ENCODE results near the gene IL13.
"Not testable (repeated sequence)": the region's sequence is repeated elsewhere in the genome, so short reads cannot be mapped to it uniquely, and the experiment has no call there.

IL13 gene

DNA sequence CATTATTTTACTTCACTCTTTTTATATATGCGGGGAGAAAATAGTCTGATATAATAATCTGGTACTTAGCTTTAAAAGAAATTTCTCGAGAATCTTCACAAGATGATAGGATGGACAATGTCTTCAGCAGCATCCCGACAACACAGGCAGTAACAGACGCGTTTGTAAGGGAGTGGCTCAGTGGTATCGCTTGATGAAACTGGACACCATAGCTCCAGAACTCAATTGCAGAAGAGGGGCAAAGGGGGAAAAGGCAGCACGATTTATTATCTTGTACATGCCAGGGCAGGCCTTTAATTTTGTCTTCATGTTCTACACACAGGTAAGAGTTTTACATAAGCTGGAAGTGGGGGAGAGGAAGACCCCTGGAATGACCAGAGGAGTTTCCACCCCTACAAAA, 31.5 kb downstream of the IL13 start:
- TF ChIP-seq, protein P1, sequence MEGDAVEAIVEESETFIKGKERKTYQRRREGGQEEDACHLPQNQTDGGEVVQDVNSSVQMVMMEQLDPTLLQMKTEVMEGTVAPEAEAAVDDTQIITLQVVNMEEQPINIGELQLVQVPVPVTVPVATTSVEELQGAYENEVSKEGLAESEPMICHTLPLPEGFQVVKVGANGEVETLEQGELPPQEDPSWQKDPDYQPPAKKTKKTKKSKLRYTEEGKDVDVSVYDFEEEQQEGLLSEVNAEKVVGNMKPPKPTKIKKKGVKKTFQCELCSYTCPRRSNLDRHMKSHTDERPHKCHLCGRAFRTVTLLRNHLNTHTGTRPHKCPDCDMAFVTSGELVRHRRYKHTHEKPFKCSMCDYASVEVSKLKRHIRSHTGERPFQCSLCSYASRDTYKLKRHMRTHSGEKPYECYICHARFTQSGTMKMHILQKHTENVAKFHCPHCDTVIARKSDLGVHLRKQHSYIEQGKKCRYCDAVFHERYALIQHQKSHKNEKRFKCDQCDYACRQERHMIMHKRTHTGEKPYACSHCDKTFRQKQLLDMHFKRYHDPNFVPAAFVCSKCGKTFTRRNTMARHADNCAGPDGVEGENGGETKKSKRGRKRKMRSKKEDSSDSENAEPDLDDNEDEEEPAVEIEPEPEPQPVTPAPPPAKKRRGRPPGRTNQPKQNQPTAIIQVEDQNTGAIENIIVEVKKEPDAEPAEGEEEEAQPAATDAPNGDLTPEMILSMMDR (IDR thresholded peaks at IDR 0.05) = no peak
- no peak overlapping the region for H3K4me3 ChIP-seq (ENCODE audit: low read depth, low read length)
- H3K27ac ChIP-seq = no peak overlapping the region
- no peaks in the 10 kb centered on the region for H3K4me1 ChIP-seq
- no peaks in the 10 kb centered on the region for H3K36me3 ChIP-seq (ENCODE audit: control insufficient read depth, insufficient read depth, low read length)
- no peaks in the 10 kb centered on the region for H3K27me3 ChIP-seq (ENCODE audit: control insufficient read depth, insufficient read depth, low read length)
- H3K79me2 ChIP-seq = no peaks in the 10 kb centered on the region
- no peaks in the 10 kb centered on the region for H3K9me3 ChIP-seq (ENCODE audit: control insufficient read depth, low read length)
- no peak overlapping the region for H3K4me2 ChIP-seq (ENCODE audit: low read length)
- H2AFZ ChIP-seq = no peak overlapping the region
- H3K9ac ChIP-seq = no peak overlapping the region

DNA sequence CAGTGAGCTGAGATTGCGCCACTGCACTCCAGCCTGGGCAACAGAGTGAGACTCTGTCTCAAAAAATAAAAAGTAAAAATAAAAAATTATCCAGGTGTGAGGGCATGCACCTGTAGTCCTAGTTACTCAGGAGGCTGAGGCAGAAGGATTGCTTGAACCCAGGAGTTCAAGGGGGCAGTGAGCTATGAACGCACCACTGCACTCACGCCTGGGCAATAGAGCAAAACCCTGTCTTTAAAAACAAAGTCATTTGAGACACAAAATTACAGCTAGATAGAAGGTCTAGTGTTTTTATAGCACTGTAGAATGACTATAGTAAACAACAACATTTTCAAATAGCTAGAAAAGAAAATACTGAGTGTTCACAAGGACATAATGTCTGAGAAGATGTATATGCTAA, 32.2 kb downstream of the IL13 start:
- Histone ChIP-seq H3K36me3 (ENCODE audit: control insufficient read depth, insufficient read depth, low read length) (no peaks in the 10 kb centered on the region), H3K9ac (no peak overlapping the region), H3K79me2 (no peaks in the 10 kb centered on the region), H3K27ac (no peak overlapping the region), H3K4me3 (ENCODE audit: low read depth, low read length) (no peak overlapping the region), H3K4me2 (ENCODE audit: low read length) (no peak overlapping the region), H2AFZ (no peak overlapping the region), H3K9me3 (ENCODE audit: control insufficient read depth, low read length) (no peaks in the 10 kb centered on the region), H3K4me1 (no peaks in the 10 kb centered on the region), H3K27me3 (ENCODE audit: control insufficient read depth, insufficient read depth, low read length) (no peaks in the 10 kb centered on the region)
- TF ChIP-seq, protein P1 (IDR thresholded peaks at IDR 0.05) = no peak

DNA sequence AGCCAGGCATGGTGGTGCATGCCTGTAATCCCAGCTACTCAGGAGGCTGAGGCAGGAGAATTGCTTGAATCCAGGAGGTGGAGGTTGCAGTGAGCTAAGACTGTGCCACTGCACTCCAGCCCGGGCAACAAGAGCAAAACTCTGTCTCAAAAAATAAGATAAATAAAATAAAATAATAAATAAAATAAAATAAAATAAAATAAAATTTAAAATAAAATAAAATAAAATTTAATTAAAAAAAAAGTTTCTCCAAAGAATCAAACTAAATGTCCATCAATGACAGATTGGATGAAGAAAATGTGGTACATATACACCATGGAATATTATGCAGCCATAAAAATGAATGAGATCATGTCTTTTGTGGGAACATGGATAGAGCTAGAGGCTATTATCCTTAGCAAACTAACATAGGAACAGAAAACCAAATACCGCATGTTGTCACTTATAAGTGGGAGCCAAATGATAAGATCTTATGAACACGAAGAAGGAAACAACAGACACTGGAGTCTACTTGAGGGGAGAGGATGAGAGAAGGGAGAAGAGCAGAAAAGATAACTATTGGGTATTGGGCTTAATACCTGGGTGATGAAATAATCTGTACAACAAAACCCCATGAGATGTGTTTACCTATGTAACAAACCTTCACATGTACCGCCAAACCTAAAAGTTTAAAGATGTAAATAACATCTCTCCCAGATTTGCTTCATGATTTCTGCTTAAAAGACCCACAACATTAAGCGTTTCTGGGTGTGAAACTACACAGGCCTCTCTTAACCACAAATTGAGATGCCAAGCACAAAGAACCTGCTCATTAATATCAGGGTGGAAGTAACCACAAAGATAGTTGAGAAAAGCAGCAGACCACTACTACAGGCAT, 34.0 kb downstream of the IL13 start:
- H3K9ac ChIP-seq; H3K4me3 ChIP-seq (ENCODE audit: low read depth, low read length); H3K27ac ChIP-seq; H3K79me2 ChIP-seq; H3K27me3 ChIP-seq (ENCODE audit: control insufficient read depth, insufficient read depth, low read length); H2AFZ ChIP-seq; H3K4me2 ChIP-seq (ENCODE audit: low read length); H3K4me1 ChIP-seq; H3K36me3 ChIP-seq (ENCODE audit: control insufficient read depth, insufficient read depth, low read length); H3K9me3 ChIP-seq (ENCODE audit: control insufficient read depth, low read length): not testable (repeated sequence)

DNA sequence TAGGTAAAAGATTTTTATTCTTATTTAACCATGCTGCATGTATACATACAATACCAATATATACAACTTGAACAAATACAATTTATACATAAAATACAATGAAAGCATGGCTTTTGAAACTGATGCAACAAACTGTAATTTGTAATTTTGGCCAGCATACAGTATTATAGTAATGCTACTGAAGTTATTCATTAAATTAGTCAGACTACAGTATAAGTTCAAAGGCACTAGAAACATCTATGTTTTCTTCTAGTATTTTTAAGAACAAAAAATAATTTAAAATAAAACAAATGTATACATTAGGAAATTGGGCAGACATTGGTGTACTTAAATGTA, 34.6 kb downstream of the IL13 start:
- no peak overlapping the region for H3K4me2 ChIP-seq (ENCODE audit: low read length)
- H3K27me3 ChIP-seq (ENCODE audit: control insufficient read depth, insufficient read depth, low read length) = no peaks in the 10 kb centered on the region
- H3K4me1 ChIP-seq = no peaks in the 10 kb centered on the region
- no peaks in the 10 kb centered on the region for H3K79me2 ChIP-seq
- TF ChIP-seq, protein P1 (IDR thresholded peaks at IDR 0.05) = no peak
- no peak overlapping the region for H3K9ac ChIP-seq
- H2AFZ ChIP-seq = no peak overlapping the region
- no peaks in the 10 kb centered on the region for H3K36me3 ChIP-seq (ENCODE audit: control insufficient read depth, insufficient read depth, low read length)
- no peak overlapping the region for H3K27ac ChIP-seq
- H3K4me3 ChIP-seq (ENCODE audit: low read depth, low read length) = no peak overlapping the region
- H3K9me3 ChIP-seq (ENCODE audit: control insufficient read depth, low read length) = no peaks in the 10 kb centered on the region

DNA sequence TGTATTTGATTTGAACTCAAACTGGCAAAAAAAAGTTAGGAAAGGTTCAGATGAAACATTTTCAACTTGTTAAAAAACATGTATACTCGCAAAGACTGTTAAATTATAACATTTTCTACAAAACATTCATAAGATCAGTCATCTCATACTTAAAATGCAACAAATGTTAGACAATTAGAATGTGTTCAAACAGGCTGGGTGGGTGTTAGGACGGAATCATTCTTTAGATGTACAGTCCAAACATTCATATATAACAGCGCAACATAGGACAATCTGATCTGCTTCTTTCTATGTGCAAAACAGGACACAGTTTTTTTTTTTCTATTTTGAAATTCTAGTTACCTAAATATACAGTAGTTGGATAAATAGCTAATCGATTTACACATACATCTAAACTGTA, 38.0 kb downstream of the IL13 start:
- no peak overlapping the region for H2AFZ ChIP-seq

More for the DNA sequence above, 38.0 kb downstream of the IL13 start:
- Histone ChIP-seq H3K79me2 (no peaks in the 10 kb centered on the region), H3K4me1 (no peaks in the 10 kb centered on the region), H3K4me3 (ENCODE audit: low read depth, low read length) (no peak overlapping the region), H3K27ac (no peak overlapping the region), H3K9ac (no peak overlapping the region), H3K9me3 (ENCODE audit: control insufficient read depth, low read length) (no peaks in the 10 kb centered on the region), H3K4me2 (ENCODE audit: low read length) (no peak overlapping the region), H3K27me3 (ENCODE audit: control insufficient read depth, insufficient read depth, low read length) (no peaks in the 10 kb centered on the region), H3K36me3 (ENCODE audit: control insufficient read depth, insufficient read depth, low read length) (no peaks in the 10 kb centered on the region)
- TF ChIP-seq, protein P1 (IDR thresholded peaks at IDR 0.05) = no peak

All from parathyroid adenoma (tissue), 2 donors.